Large intestine (tissue), 3 donors: Measurements from ENCODE around the gene LRRC27. TPM values are rescaled to one million over a fixed set of nuclear protein-coding genes. Genes with fewer than 3 reads are reported as not detected.
"Not testable (repeated sequence)": the region's sequence is repeated elsewhere in the genome, so short reads cannot be mapped to it uniquely, and the experiment has no call there.

ENCODE experiments used
- DNase-seq, 2 donors: peaks; one replicate each; pipeline versions ENCODE4 v3.0.0 to v3.0.0-alpha.2; 2013
- H3K27ac ChIP-seq: one replicate; pipeline ENCODE4 v1.5.1; 2013; ENCODE audit warnings: low read length
- H3K27me3 ChIP-seq: 2 replicates; pipeline ENCODE4 v1.6.1; 2013; ENCODE audit warnings: low read length; ENCODE audit not compliant: control insufficient read depth, insufficient read depth
- H3K36me3 ChIP-seq: 2 replicates; pipeline ENCODE4 v1.6.1; 2013; ENCODE audit warnings: low read length; ENCODE audit not compliant: control insufficient read depth, insufficient read depth
- H3K4me1 ChIP-seq: one replicate; pipeline ENCODE4 v1.6.1; 2013; ENCODE audit warnings: low read length; ENCODE audit not compliant: control insufficient read depth, insufficient read depth
- H3K4me3 ChIP-seq: one replicate; pipeline ENCODE4 v1.5.1; 2013; ENCODE audit warnings: low read length
- H3K9me3 ChIP-seq: one replicate; pipeline ENCODE4 v1.6.1; 2013; ENCODE audit warnings: mild to moderate bottlenecking, low read depth, low read length, moderate library complexity; ENCODE audit not compliant: control insufficient read depth
- WGBS: methylation state at CpG from one replicate; pipeline ENCODE4 v1.1.5; 2013; ENCODE audit warnings: low lambda C conversion rate; ENCODE audit not compliant: insufficient coverage; 5-methylcytosine and 5-hydroxymethylcytosine counted together
- polyA plus RNA-seq: library from polyadenylated mRNA; unstranded; fragments of 120-200 nt; gene quantifications from one replicate; pipeline ENCODE4 v1.2.1, GENCODE V29; 2013

The LRRC27 gene
- polyA plus RNA-seq, 1 donor = 20.7 TPM

GRCh38 chr10:132308587-132309470, 23.2 kb upstream of the LRRC27 start:
- H3K4me1 ChIP-seq = peaks cover 5% of the 10 kb centered on the region
- peak overlapping the region; percentile 26 for H3K4me3 ChIP-seq
- peaks cover 8% of the 10 kb centered on the region for H3K9me3 ChIP-seq
- no CpG with 5 or more reads among the region's 61 CpGs for WGBS
- no peaks in the 10 kb centered on the region for H3K36me3 ChIP-seq
- H3K27me3 ChIP-seq = peaks cover 60% of the 10 kb centered on the region
- no peak overlapping the region for H3K27ac ChIP-seq
- no peak for DNase-seq

GRCh38 chr10:132309471-132309865, 22.5 kb upstream of the LRRC27 start:
- WGBS = 60% methylated on average over 1 of the region's 12 CpGs
- Histone ChIP-seq H3K27ac (no peak overlapping the region), H3K36me3 (no peaks in the 10 kb centered on the region), H3K4me1 (peaks cover 5% of the 10 kb centered on the region), H3K9me3 (peaks cover 8% of the 10 kb centered on the region), H3K27me3 (peaks cover 54% of the 10 kb centered on the region), H3K4me3 (no peak overlapping the region)
- no peak for DNase-seq

- peaks cover 8% of the 10 kb centered on the region for H3K9me3 ChIP-seq
- no CpG with 5 or more reads among the region's 7 CpGs for WGBS
- peaks cover 48% of the 10 kb centered on the region for H3K27me3 ChIP-seq
- no peaks in the 10 kb centered on the region for H3K36me3 ChIP-seq
- DNase-seq = no peak
- H3K4me1 ChIP-seq = peaks cover 5% of the 10 kb centered on the region
- no peak overlapping the region for H3K27ac ChIP-seq
- no peak overlapping the region for H3K4me3 ChIP-seq
These were observed 22.0 kb upstream of the LRRC27 start for GRCh38 chr10:132309879-132310591.

GRCh38 chr10:132310701-132311337, 21.2 kb upstream of the LRRC27 start:
- H3K4me3 ChIP-seq = no peak overlapping the region
- H3K27me3 ChIP-seq = peaks cover 42% of the 10 kb centered on the region
- no peak for DNase-seq
- peaks cover 8% of the 10 kb centered on the region for H3K9me3 ChIP-seq
- 100% methylated on average over 1 of the region's 17 CpGs for WGBS
- H3K27ac ChIP-seq = no peak overlapping the region
- H3K4me1 ChIP-seq = peaks cover 5% of the 10 kb centered on the region
- no peaks in the 10 kb centered on the region for H3K36me3 ChIP-seq

GRCh38 chr10:132311338-132311939, 20.6 kb upstream of the LRRC27 start:
- peak in 1 of 2 donors; percentile 45 for DNase-seq
- peaks cover 36% of the 10 kb centered on the region for H3K27me3 ChIP-seq
- H3K4me1 ChIP-seq = peaks cover 5% of the 10 kb centered on the region
- H3K4me3 ChIP-seq = no peak overlapping the region
- H3K36me3 ChIP-seq = no peaks in the 10 kb centered on the region
- WGBS = no CpG with 5 or more reads among the region's 18 CpGs
- peaks cover 6% of the 10 kb centered on the region for H3K9me3 ChIP-seq
- H3K27ac ChIP-seq = no peak overlapping the region

- Histone ChIP-seq H3K9me3 (no peaks in the 10 kb centered on the region), H3K4me1 (no peaks in the 10 kb centered on the region), H3K36me3 (no peaks in the 10 kb centered on the region), H3K27me3 (peaks cover 30% of the 10 kb centered on the region), H3K27ac (no peak overlapping the region), H3K4me3 (no peak overlapping the region)
- no CpG with 5 or more reads among the region's 12 CpGs for WGBS
- no peak for DNase-seq
These were observed 18.7 kb upstream of the LRRC27 start for GRCh38 chr10:132313305-132313704.

GRCh38 chr10:132313865-132314264, 18.1 kb upstream of the LRRC27 start:
- no peaks in the 10 kb centered on the region for H3K36me3 ChIP-seq
- no peak for DNase-seq
- no peak overlapping the region for H3K27ac ChIP-seq
- peaks cover 26% of the 10 kb centered on the region for H3K27me3 ChIP-seq
- 100% methylated on average over 1 of the region's 6 CpGs for WGBS
- no peak overlapping the region for H3K4me3 ChIP-seq
- no peaks in the 10 kb centered on the region for H3K4me1 ChIP-seq
- H3K9me3 ChIP-seq = no peaks in the 10 kb centered on the region

GRCh38 chr10:132314336-132314735, 17.7 kb upstream of the LRRC27 start:
- WGBS = 100% methylated on average over 2 of the region's 4 CpGs
- DNase-seq = no peak
- peaks cover 21% of the 10 kb centered on the region for H3K27me3 ChIP-seq
- H3K4me1 ChIP-seq = no peaks in the 10 kb centered on the region
- no peaks in the 10 kb centered on the region for H3K9me3 ChIP-seq
- H3K27ac ChIP-seq = no peak overlapping the region
- H3K4me3 ChIP-seq = no peak overlapping the region
- no peaks in the 10 kb centered on the region for H3K36me3 ChIP-seq

GRCh38 chr10:132314881-132315280, 17.1 kb upstream of the LRRC27 start:
- WGBS = 100% methylated on average over 2 of the region's 8 CpGs
- not testable (repeated sequence) for DNase-seq, H3K9me3 ChIP-seq, H3K36me3 ChIP-seq, H3K27ac ChIP-seq, H3K4me1 ChIP-seq, H3K4me3 ChIP-seq
- peaks cover 15% of the 10 kb centered on the region for H3K27me3 ChIP-seq

GRCh38 chr10:132316133-132316532, 15.9 kb upstream of the LRRC27 start:
- Histone ChIP-seq H3K9me3 (no peaks in the 10 kb centered on the region), H3K4me3 (no peak overlapping the region)
- WGBS = no CpG with 5 or more reads among the region's 5 CpGs

More at GRCh38 chr10:132316133-132316532, 15.9 kb upstream of the LRRC27 start:
- H3K36me3 ChIP-seq = no peaks in the 10 kb centered on the region
- no peak for DNase-seq
- H3K4me1 ChIP-seq = no peaks in the 10 kb centered on the region
- peaks cover 6% of the 10 kb centered on the region for H3K27me3 ChIP-seq
- no peak overlapping the region for H3K27ac ChIP-seq
